Gastrocnemius medialis (tissue), 4 donors: ENCODE data around the gene GABRD. TPM values are rescaled to one million over a fixed set of nuclear protein-coding genes. Genes with fewer than 3 reads are reported as not detected.

Experiments used
- ATAC-seq, 2 donors: fragments of 150-250 bp; one replicate each; pipeline ENCODE4 v1.9.1; 2016
- DNase-seq, 2 donors: peaks; one replicate each; pipeline ENCODE4 v3.0.0-alpha.2; 2019
- H3K27ac ChIP-seq, 4 donors: fragments of 200-600 bp; sonication (generic); 1 replicate in 1 of 4; 2 replicates in 3 of 4; pipeline ENCODE4 v1.5.1; 2016 to 2018; ENCODE audit warnings: mild to moderate bottlenecking in 2 of 4, moderate library complexity in 1 of 4
- H3K27me3 ChIP-seq, 3 donors: fragments of 200-600 bp; sonication (generic) in 2 of 3; 1 replicate in 1 of 3; 2 replicates in 2 of 3; pipeline versions ENCODE4 v1.5.1 to v1.6.0; 2016 to 2019; ENCODE audit warnings: mild to moderate bottlenecking in 1 of 3, moderate library complexity in 1 of 3
- H3K36me3 ChIP-seq, 2 donors: fragments of 200-600 bp; sonication (generic) in 1 of 2; one replicate each; pipeline ENCODE4 v1.5.1; 2017 to 2018
- H3K4me1 ChIP-seq, 2 donors: fragments of 200-600 bp; sonication (generic) in 1 of 2; one replicate each; pipeline ENCODE4 v1.5.1; 2016 to 2017; ENCODE audit warnings: mild to moderate bottlenecking in 2 of 2
- H3K4me3 ChIP-seq, 4 donors: fragments of 200-600 bp; sonication (generic) in 3 of 4; 1 replicate in 1 of 4; 2 replicates in 3 of 4; pipeline ENCODE4 v1.5.1; 2016 to 2019; ENCODE audit warnings: mild to moderate bottlenecking in 2 of 4
- H3K9me3 ChIP-seq, 3 donors: fragments of 200-600 bp; sonication (generic) in 2 of 3; 1 replicate in 1 of 3; 2 replicates in 2 of 3; pipeline ENCODE4 v1.5.1; 2016 to 2019
- POLR2A ChIP-seq, 2 donors: fragments of 450-650 bp; IDR thresholded peaks; one replicate each; pipeline ENCODE4 v1.6.1; 2017; ENCODE audit warnings: antibody characterized with exemption in 2 of 2, mild to moderate bottlenecking in 2 of 2, moderate library complexity in 2 of 2
- in situ Hi-C, 4 donors: fragments of 200-750 bp; cut with MboI; loops; one replicate each; pipeline versions ENCODE4 v1.15.0 to v1.8.0; 2017; ENCODE audit warnings: low sequenced_read_pairs in 4 of 4
- intact Hi-C: fragments of 100-400 bp; cut with DNase I; formaldehyde crosslinking; loops from one replicate; pipeline ENCODE4 v1.15.1; 2023; ENCODE audit warnings: low total_unique reads
- total RNA-seq, 4 donors: library from RNA; depleted of rRNA; stranded (reverse); fragments of >200 nt; gene quantifications; one replicate each; pipeline versions ENCODE4 v1.1.0 to v1.2.3, GENCODE V29; 2016
- TF ChIP-seq, protein P1 (sequence below), 5 experiments: fragments of 450-650 bp in 3 of 5; fragments of 200-600 bp in 2 of 5; sonication (generic) in 2 of 5; IDR thresholded peaks in 4 of 5; conservative IDR thresholded peaks in 1 of 5; 1 replicate in 4 of 5; 2 replicates in 1 of 5; pipeline ENCODE4 v1.5.1; 2016 to 2019; ENCODE audit warnings: antibody characterized with exemption in 5 of 5, mild to moderate bottlenecking in 3 of 5, moderate library complexity in 3 of 5

The GABRD gene
- total RNA-seq, 4 donors from 2014 or later = 1.9 TPM; not detected in 3

DNA sequence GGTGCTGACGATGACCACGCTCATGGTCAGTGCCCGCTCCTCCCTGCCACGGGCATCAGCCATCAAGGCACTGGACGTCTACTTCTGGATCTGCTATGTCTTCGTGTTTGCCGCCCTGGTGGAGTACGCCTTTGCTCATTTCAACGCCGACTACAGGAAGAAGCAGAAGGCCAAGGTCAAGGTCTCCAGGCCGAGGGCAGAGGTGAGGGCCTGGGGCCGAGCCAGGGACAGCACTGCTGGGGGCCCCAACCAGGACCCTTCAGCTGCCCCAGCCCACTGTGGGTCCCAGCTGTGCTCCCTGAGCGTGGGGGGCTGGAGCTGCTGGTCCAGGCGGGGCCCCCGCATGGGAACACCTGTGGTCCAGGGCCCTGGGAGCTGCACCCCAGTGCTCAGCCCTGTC lies 10.4 kb downstream of the GABRD start:
- H3K9me3 ChIP-seq = no peaks in the 10 kb centered on the region
- in situ Hi-C loops (no loop called here), intact Hi-C loops (no loop called here)
- ATAC-seq = no peak
- no peak for DNase-seq
- no peaks in the 10 kb centered on the region for H3K27me3 ChIP-seq
- no peak overlapping the region for H3K4me3 ChIP-seq
- no peak overlapping the region for H3K27ac ChIP-seq
- TF ChIP-seq, protein P1, sequence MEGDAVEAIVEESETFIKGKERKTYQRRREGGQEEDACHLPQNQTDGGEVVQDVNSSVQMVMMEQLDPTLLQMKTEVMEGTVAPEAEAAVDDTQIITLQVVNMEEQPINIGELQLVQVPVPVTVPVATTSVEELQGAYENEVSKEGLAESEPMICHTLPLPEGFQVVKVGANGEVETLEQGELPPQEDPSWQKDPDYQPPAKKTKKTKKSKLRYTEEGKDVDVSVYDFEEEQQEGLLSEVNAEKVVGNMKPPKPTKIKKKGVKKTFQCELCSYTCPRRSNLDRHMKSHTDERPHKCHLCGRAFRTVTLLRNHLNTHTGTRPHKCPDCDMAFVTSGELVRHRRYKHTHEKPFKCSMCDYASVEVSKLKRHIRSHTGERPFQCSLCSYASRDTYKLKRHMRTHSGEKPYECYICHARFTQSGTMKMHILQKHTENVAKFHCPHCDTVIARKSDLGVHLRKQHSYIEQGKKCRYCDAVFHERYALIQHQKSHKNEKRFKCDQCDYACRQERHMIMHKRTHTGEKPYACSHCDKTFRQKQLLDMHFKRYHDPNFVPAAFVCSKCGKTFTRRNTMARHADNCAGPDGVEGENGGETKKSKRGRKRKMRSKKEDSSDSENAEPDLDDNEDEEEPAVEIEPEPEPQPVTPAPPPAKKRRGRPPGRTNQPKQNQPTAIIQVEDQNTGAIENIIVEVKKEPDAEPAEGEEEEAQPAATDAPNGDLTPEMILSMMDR (IDR thresholded peaks at IDR 0.05 in 4 of 5, conservative IDR thresholded peaks at IDR 0.05 in 1 of 5) = no peak
- no peak for TF ChIP-seq POLR2A (IDR thresholded peaks at IDR 0.05)
- H3K36me3 ChIP-seq = no peaks in the 10 kb centered on the region
- H3K4me1 ChIP-seq = peaks cover 5 to 12% of the 10 kb centered on the region in 2 donors

DNA sequence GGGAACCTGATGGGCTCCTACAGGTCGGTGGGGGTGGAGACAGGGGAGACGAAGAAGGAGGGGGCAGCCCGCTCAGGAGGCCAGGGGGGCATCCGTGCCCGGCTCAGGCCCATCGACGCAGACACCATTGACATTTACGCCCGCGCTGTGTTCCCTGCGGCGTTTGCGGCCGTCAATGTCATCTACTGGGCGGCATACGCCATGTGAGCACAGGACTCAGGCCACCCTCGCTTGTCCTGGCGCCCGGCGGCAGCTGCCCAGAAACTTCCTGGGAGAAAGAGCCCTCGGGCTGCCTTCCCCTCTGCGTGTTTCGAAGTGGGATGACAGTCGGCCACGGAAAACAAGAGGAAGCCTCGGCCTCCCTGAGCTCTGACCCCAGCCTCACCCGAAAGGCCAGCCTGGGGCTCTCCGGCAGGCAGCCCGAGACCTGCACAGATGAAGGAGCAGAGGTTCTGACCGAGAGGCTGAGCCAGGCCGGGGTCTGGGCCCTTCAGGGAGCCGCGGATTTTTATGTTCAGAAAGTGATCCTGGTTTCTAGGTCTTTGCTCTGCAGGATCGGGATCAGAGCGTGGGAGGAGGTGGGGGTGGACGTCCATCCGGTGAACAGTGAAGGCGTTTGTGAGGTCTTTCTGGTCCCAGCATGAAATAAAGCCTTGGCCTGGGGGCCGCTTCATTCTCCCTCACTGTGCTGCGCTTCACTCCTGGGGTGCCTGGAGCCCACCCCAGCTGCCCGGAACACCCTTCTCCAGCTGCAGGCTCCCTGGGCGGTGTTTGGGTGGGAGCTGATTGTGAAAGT lies 11.1 kb downstream of the GABRD start:
- DNase-seq (no peak), ATAC-seq (no peak)
- H3K36me3 ChIP-seq = no peaks in the 10 kb centered on the region
- H3K27me3 ChIP-seq = peaks cover 0 to 6% (median 0%) of the 10 kb centered on the region in 3 donors
- H3K4me3 ChIP-seq = no peak overlapping the region
- H3K27ac ChIP-seq = no peak overlapping the region
- TF ChIP-seq, protein P1 (IDR thresholded peaks at IDR 0.05 in 4 of 5, conservative IDR thresholded peaks at IDR 0.05 in 1 of 5) = no peak
- no peak for TF ChIP-seq POLR2A (IDR thresholded peaks at IDR 0.05)
- H3K4me1 ChIP-seq = peaks cover 3 to 9% of the 10 kb centered on the region in 2 donors
- in situ Hi-C loops = no loop called here
- intact Hi-C loops = no loop called here
- no peaks in the 10 kb centered on the region for H3K9me3 ChIP-seq

DNA sequence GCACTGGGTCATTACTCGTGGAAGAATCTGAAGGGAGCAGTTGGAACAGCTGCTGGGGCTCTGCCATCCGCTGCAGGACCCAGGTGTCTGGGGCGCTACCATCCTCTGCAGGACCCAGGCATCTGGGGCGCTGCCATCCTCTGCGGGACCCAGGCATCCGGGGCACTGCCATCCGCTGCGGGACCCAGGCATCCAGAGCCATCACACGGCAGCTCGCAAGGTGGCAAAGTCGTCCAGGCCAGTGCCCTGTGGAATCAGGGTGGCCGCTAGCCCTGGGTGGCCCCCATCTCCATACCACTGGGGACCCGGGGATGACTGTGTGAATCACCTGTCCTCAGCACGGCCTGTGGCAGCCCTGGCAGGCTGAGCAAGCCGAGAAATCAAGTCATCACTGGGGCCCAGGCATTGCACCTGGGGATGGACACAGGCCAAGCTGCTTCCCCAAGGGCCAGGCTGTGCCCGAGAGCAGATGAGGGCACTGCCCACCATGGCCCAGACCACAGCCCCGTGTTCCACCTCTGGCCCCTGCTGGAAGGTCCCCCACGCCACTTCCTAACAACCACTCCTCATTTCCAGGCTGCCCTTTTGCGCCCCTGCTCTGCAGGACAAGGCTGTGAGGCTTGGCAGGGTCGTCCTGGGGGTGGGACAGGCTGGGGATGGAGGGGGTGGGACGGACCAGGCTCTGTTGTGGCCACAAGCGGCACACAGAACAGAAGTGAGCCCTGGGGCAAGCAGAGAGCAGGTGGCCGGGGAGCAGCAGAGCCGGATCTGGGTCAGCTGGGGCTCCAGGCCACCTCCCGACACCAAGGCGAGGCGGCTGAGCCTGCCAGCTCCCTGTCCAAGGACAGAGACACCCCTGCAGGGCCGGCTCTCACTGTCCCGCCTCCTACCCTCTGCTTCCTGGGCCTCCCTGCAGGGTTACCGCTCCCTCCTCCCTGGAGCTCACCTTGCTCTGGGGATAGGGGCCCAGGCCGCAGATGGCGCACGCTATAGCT lies 12.7 kb downstream of the GABRD start:
- Histone ChIP-seq H3K9me3 (no peaks in the 10 kb centered on the region), H3K27ac (no peak overlapping the region), H3K4me3 (no peak overlapping the region), H3K27me3 (peaks cover 0 to 17% (median 5%) of the 10 kb centered on the region in 3 donors), H3K4me1 (no peaks in the 10 kb centered on the region), H3K36me3 (no peaks in the 10 kb centered on the region)
- in situ Hi-C loops = no loop called here
- no peak for TF ChIP-seq POLR2A (IDR thresholded peaks at IDR 0.05)
- TF ChIP-seq, protein P1 (IDR thresholded peaks at IDR 0.05 in 4 of 5, conservative IDR thresholded peaks at IDR 0.05 in 1 of 5) = no peak
- ATAC-seq = no peak
- intact Hi-C loops = no loop called here
- DNase-seq = no peak

DNA sequence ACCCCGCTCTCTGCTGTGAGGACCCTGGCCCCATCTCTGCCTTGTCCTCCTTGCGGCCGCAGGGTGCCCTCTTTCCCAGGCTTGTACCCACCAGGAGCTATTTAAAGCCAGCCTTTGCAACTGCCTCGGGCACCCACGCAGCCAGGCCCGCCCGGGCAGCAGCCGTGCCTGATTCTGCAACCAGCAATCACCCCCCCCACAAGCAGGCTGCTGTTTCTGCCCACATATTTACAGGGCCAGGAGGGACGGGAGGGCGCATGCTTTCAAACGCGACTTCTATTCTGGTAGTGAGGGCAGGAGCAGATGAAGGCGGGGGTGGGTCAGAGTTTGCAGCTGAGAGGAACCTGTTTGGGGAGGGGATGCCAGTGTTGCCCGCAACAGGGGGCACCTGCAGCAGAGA lies 13.6 kb downstream of the GABRD start:
- in situ Hi-C loops = no loop called here
- H3K9me3 ChIP-seq = no peaks in the 10 kb centered on the region
- intact Hi-C loops = no loop called here

More for the DNA sequence above, 13.6 kb downstream of the GABRD start:
- TF ChIP-seq POLR2A (IDR thresholded peaks at IDR 0.05) = no peak
- TF ChIP-seq, protein P1 (IDR thresholded peaks at IDR 0.05 in 4 of 5, conservative IDR thresholded peaks at IDR 0.05 in 1 of 5) = no peak
- H3K4me3 ChIP-seq = no peak overlapping the region
- ATAC-seq (no peak), DNase-seq (no peak)
- no peaks in the 10 kb centered on the region for H3K4me1 ChIP-seq
- H3K27me3 ChIP-seq = peaks cover 0 to 17% (median 5%) of the 10 kb centered on the region in 3 donors
- H3K36me3 ChIP-seq = no peaks in the 10 kb centered on the region
- H3K27ac ChIP-seq = no peak overlapping the region
